Aorta (tissue), 5 donors: Measurements from ENCODE around the gene USP12. TPM values are rescaled to one million over a fixed set of nuclear protein-coding genes. Genes with fewer than 3 reads are reported as not detected.

ENCODE experiments used
- ATAC-seq: fragments of 200-7000 bp; cut with Tn5 transposase; one replicate; pipeline ENCODE4 v1.9.1; 2022; ENCODE audit warnings: moderate library complexity; ENCODE audit not compliant: low FRiP score
- DNase-seq, 2 donors: peaks; one replicate each; pipeline ENCODE4 v3.0.0-alpha.2; 2020
- H3K27ac ChIP-seq, 2 donors: one replicate each; pipeline ENCODE4 v1.5.1; 2013; ENCODE audit warnings: low read length in 2 of 2, mild to moderate bottlenecking in 2 of 2, moderate library complexity in 2 of 2, control low read depth in 1 of 2, inconsistent platforms in 1 of 2, low read depth in 1 of 2
- H3K27me3 ChIP-seq, 2 donors: one replicate each; pipeline ENCODE4 v1.6.1; 2013; ENCODE audit warnings: control low read depth in 1 of 2, low read length in 1 of 2, mild to moderate bottlenecking in 1 of 2, moderate library complexity in 1 of 2; ENCODE audit not compliant: insufficient read depth in 2 of 2, control insufficient read depth in 1 of 2
- H3K36me3 ChIP-seq, 2 donors: one replicate each; pipeline ENCODE4 v1.6.1; 2013; ENCODE audit warnings: control low read depth in 1 of 2, low read length in 1 of 2, mild to moderate bottlenecking in 1 of 2; ENCODE audit not compliant: insufficient read depth in 2 of 2, control insufficient read depth in 1 of 2
- H3K4me1 ChIP-seq, 2 donors: one replicate each; pipeline ENCODE4 v1.6.1; 2013; ENCODE audit warnings: low read length in 2 of 2, control low read depth in 1 of 2, mild to moderate bottlenecking in 1 of 2, moderate library complexity in 1 of 2; ENCODE audit not compliant: insufficient read depth in 2 of 2, control insufficient read depth in 1 of 2
- H3K4me3 ChIP-seq, 2 donors: one replicate each; pipeline ENCODE4 v1.5.1; 2013; ENCODE audit warnings: low read length in 2 of 2, control low read depth in 1 of 2, mild to moderate bottlenecking in 1 of 2
- H3K9me3 ChIP-seq: one replicate; pipeline ENCODE4 v1.6.1; 2013; ENCODE audit warnings: mild to moderate bottlenecking, low read length; ENCODE audit not compliant: control insufficient read depth
- WGBS, 2 donors: extraction: QIAGEN DNeasy Blood & Tissue Kit; methylation state at CpG; one replicate each; pipeline ENCODE4 v1.1.7; 2013; 5-methylcytosine and 5-hydroxymethylcytosine counted together
- intact Hi-C, 2 donors: fragments of 100-400 bp; cut with DNase I; formaldehyde crosslinking; loops; one replicate each; pipeline versions ENCODE4 v1.14.2 to v1.15.0; 2022
- polyA plus RNA-seq, 2 donors: library from polyadenylated mRNA; stranded (reverse); fragments of 200-250 nt; gene quantifications; one replicate each; pipeline ENCODE4 v1.2.3, GENCODE V29; 2013
- total RNA-seq, 2 donors: library from RNA; stranded (reverse); fragmentation: NEBNext Ultra II Directional; extraction: Animal tissue kit (Norgen Biotek cat#: 25700); gene quantifications; one replicate each; pipeline ENCODE4 v1.2.1, GENCODE V29; 2021
- donor health status: healthy with polysubstance abuse.
- donor health status: Bipolar disorder and iron deficiency.
- donor health status: DM: no; HTN: no; CAD: no.
- donor health status: DM: no; HTN: no; CAD: no.
- donor health status: DM: yes; HTN: yes; CAD: no.

The USP12 gene
- total and polyA plus RNA-seq, 4 donors: 18.2 to 47.2 (median 39.6) TPM

DNA sequence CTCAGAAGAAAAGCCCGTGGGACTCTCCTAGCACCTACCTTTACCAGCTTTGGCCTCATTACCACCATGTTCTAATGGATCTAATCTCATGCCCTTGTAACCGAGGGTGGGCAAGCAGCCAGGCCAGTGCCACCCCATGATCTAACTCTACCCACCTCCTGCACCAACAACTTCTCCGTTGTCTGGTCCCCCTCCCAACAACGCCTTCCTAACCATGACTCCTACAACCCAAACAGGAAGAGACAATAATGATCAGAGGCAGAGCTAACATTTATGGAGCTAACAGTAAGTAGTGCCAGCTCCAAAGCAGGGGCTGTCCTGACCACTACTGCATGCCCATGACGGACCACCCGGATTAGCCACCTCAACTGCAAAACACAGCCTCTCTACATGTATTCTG is 3.5 kb downstream of the USP12 start:
- WGBS, 2 donors: 53% methylated on average over 6 of the region's 6 CpGs
- Histone ChIP-seq H3K9me3 (no peaks in the 10 kb centered on the region), H3K4me1 (peaks cover 6% of the 10 kb centered on the region in 2 donors), H3K4me3 (no peak overlapping the region), H3K27me3 (no peaks in the 10 kb centered on the region), H3K36me3 (no peaks in the 10 kb centered on the region), H3K27ac (no peak overlapping the region)
- DNase-seq (no peak), ATAC-seq (no peak)
- intact Hi-C loops: loop anchor here in 1 of 2 donors (5.0 kb wide), 1 partner anchor 41 kb away; no protein-coding TSS in a partner anchor

DNA sequence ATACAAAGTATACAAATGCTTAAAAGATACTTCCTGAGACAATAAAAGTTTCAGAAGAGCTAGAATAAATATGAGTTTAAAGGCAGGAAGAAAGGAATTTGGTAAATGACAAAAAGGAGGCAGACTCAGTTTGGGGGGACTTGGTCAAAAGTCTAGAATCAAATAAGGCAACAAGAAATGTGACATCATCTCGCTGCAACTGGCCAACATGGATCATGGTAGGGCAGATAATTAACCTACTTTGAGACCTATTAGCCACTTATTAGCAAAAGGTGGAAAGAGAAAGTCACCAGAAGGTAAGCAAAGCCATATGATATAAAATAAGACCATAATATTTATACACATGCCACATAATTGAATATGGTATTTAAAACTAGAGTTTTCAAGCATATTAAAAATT is 5.3 kb downstream of the USP12 start:
- DNase-seq: no peak
- peaks cover 4 to 8% of the 10 kb centered on the region in 2 donors for H3K4me1 ChIP-seq

DNA sequence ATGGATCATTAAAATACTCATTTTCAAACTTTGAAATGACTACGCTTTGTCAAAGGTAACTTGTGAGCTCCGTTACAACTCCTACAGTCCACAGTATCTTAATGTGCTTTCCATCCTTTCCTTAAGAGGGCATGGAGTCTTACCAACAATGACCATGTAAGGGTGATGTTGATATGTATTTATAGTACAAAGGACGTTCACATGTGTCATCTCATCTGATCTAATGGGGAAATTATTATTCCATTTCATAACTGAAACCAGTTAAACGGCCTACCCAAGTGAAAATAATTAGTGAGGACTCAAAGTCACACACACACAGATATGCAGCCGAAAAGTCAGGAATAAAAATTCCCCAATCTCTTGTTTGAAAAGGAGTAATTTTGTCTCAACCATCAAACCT is 9.6 kb downstream of the USP12 start:
- no peak overlapping the region for H3K4me3 ChIP-seq
- H3K36me3 ChIP-seq: no peaks in the 10 kb centered on the region
- H3K27me3 ChIP-seq: no peaks in the 10 kb centered on the region
- no peak for ATAC-seq
- no peak for DNase-seq
- intact Hi-C loops: no loop called here
- no peaks in the 10 kb centered on the region for H3K9me3 ChIP-seq
- no peak overlapping the region for H3K27ac ChIP-seq
- peaks cover 0 to 7% of the 10 kb centered on the region in 2 donors for H3K4me1 ChIP-seq
- WGBS, 2 donors: 46% methylated on average over 5 of the region's 5 CpGs

More for the DNA sequence above, 5.3 kb downstream of the USP12 start:
- Histone ChIP-seq H3K27ac (no peak overlapping the region), H3K36me3 (no peaks in the 10 kb centered on the region), H3K4me3 (no peak overlapping the region), H3K9me3 (no peaks in the 10 kb centered on the region), H3K27me3 (no peaks in the 10 kb centered on the region)
- no peak for ATAC-seq
- WGBS, 2 donors: 92 to 95% methylated on average over 1 of the region's 1 CpG
- intact Hi-C loops: loop anchor here in 1 of 2 donors (5.0 kb wide), 1 partner anchor 39 kb away; no protein-coding TSS in a partner anchor

DNA sequence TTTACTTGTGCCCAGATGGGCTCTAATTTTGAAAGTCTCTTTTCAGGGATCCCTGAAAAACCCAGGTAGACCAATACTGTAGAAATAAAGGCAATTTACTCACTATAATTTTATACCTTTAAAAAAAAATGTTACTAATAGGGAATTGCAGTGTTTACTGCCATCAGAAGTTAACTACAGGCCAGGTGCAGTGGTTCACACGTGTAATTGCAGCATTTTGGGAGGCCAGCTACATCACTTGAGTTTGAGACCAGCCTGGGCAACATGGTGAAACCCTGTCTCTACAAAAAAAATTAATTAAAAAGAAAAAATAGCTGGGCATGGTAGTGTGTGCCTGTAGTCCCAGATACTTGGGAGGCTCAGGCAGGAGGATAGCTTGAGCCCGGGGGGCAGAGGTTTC is 10.2 kb downstream of the USP12 start:
- 82 to 86% methylated on average over 2 of the region's 2 CpGs for WGBS, 2 donors
- Histone ChIP-seq H3K4me1 (peaks cover 0 to 7% of the 10 kb centered on the region in 2 donors), H3K27me3 (no peaks in the 10 kb centered on the region), H3K27ac (no peak overlapping the region), H3K36me3 (no peaks in the 10 kb centered on the region), H3K9me3 (no peaks in the 10 kb centered on the region), H3K4me3 (no peak overlapping the region)
- intact Hi-C loops: no loop called here
- no peak for ATAC-seq
- no peak for DNase-seq

DNA sequence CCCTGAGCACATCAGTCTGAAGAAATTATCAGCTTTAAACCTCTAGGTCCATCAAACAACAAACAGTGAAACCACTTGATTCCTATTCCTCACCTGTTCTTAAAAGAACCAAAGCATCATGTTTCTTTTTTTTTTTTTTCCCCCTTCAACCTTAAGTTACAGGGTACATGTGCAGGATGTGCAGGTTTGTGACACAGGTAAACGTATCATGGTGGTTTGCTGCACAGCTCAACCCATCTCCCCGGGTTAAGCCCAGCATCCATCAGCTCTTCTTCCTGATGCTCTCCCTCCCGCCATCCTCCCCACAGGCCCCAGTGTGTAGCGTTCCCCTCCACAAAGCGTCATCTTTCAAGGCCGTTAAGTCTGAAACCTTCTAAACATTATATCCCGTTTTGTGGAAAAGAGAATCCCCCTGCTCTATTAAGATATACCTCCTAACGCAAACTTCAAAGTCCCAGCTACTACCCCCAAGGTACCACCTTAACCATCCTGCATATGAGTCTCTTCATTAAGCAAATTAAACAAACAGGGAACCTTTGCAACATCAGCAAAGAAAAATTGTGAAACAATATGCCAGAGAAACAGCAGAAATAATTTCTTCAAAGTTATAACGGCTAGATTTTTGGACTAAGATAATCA is 10.8 kb downstream of the USP12 start:
- no peak for ATAC-seq
- WGBS, 2 donors: 93 to 95% methylated on average over 9 of the region's 9 CpGs
- no peak overlapping the region for H3K27ac ChIP-seq
- DNase-seq: no peak
- intact Hi-C loops: no loop called here
- H3K27me3 ChIP-seq: no peaks in the 10 kb centered on the region
- no peaks in the 10 kb centered on the region for H3K9me3 ChIP-seq
- H3K4me3 ChIP-seq: no peak overlapping the region
- no peaks in the 10 kb centered on the region for H3K36me3 ChIP-seq
- peaks cover 0 to 7% of the 10 kb centered on the region in 2 donors for H3K4me1 ChIP-seq

DNA sequence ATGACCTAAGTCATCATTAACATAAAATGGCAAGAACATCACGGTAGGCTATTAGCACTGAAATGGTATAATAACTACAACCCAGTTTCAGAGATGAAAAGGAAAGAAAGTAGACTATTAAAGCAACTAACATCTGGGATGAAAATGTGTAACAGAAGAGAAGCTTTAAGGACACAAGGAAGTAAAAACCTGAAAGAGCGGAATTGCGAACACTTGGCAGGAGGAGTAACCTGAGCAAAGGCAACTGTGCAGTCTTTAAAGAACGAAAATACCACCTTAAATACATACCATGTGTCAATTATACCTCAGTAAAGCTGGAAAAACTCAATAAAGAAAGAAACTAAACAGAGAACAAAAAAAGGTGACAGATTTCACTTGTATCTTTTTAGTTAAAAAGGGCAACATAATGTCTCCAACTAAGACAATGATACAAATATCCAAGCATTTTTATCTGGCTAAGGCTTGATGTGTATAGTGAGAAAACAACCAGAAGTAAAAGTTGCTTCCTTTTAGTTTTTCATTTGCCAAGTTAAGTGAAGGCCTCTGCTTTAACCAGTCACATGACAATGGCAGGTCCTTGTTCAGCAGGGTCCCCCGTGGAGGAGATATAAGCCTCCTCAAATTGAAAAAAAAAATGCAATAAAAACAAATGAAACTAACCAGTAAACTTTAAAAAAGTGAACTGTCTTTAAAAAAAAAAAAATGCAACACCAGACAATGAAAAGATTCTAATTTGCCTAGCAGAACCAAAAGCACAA is 11.6 kb downstream of the USP12 start:
- H3K4me3 ChIP-seq: no peak overlapping the region
- no peaks in the 10 kb centered on the region for H3K9me3 ChIP-seq
- H3K36me3 ChIP-seq: no peaks in the 10 kb centered on the region
- WGBS, 2 donors: 89 to 90% methylated on average over 5 of the region's 5 CpGs
- intact Hi-C loops: no loop called here
- ATAC-seq (no peak), DNase-seq (no peak)
- peaks cover 0 to 7% of the 10 kb centered on the region in 2 donors for H3K4me1 ChIP-seq
- H3K27me3 ChIP-seq: no peaks in the 10 kb centered on the region
- H3K27ac ChIP-seq: no peak overlapping the region

DNA sequence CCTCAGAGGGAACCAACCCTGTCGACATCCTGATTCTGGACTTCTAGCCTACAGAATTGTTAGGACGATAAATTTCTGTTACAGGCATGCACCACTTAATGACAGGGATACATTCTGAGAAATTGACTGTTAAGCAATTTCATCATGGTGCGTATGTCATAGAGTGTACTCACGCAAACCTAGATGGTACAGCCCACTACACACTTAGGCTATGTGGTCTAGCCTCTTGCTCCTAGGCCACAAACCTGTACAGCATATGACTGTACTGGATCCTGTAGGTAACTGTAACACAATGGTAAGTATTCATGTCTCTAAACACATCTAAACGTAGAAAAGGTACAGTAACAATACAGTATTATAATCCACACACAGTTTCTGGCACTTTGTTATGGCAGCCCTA is 13.3 kb downstream of the USP12 start:
- Histone ChIP-seq H3K4me3 (no peak overlapping the region), H3K36me3 (no peaks in the 10 kb centered on the region), H3K27me3 (no peaks in the 10 kb centered on the region), H3K4me1 (peaks cover 0 to 7% of the 10 kb centered on the region in 2 donors), H3K9me3 (no peaks in the 10 kb centered on the region), H3K27ac (no peak overlapping the region)
- ATAC-seq (no peak), DNase-seq (no peak)
- 95 to 97% methylated on average over 5 of the region's 5 CpGs for WGBS, 2 donors
- intact Hi-C loops: no loop called here

DNA sequence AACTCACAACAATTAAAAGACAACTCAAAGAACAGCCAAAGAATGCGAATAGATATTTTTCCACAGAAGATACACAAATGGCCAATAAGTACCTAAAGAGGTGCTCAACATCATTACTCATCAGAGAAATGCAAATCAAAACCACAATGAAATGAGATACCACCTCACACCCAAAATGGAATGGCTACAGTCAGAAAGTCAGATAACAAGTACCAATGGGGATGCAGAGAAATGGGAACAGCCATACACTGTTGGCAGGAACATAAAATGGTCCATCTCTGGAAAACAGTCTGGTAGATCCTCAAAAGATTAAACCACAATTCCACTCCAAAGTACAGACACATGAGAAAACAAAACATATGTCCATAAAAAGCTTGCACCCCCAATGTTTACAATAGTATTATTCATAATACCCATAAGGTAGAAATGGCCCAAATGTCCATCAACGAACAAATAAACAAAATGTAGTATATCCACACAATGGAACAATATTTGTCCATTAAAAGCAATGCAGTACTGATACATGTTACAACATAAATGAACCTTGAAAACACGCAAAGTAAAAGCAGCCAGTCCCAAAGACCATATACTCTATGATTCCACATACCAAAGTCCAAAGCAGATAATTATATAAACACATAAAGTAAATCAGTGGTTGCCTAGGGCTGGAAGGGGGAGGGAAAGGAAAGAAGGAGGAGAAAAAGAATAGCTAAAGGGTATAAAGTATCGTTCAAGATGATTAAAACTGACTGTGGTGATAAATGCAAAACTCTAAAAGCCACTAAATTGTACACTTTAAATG is 19.6 kb downstream of the USP12 start:
- no peak for DNase-seq
- intact Hi-C loops: no loop called here
- Histone ChIP-seq H3K27me3 (no peaks in the 10 kb centered on the region), H3K27ac (no peak overlapping the region), H3K4me3 (no peak overlapping the region), H3K9me3 (no peaks in the 10 kb centered on the region), H3K4me1 (peaks cover 0 to 4% of the 10 kb centered on the region in 2 donors), H3K36me3 (no peaks in the 10 kb centered on the region)
- 70 to 73% methylated on average over 4 of the region's 4 CpGs for WGBS, 2 donors
- ATAC-seq: no peak
